Activated gamma-delta T cell treated with Interleukin-2 at 50 U/mL for 16 hours (primary cell): ENCODE data around the gene RELN.
"Not testable (repeated sequence)": the region's sequence is repeated elsewhere in the genome, so short reads cannot be mapped to it uniquely, and the experiment has no call there.

Experiments used
- DNase-seq: peaks from one replicate; pipeline ENCODE4 v3.0.0-alpha.2; 2020

Gene RELN

GRCh38 chr7:103989200-103989784 is at the start of gene RELN:
Gene RELN (minus strand): TSS chr7:103989658. CDS start chr7:103989356, 302 bp downstream.
- DNase-seq = no peak

- no peak for DNase-seq
These were observed 48.7 kb upstream of the RELN start for GRCh38 chr7:104038136-104038535.

- not testable (repeated sequence) for DNase-seq
These were observed 47.4 kb upstream of the RELN start for GRCh38 chr7:104036889-104037288.

- DNase-seq = no peak
These were observed 45.9 kb upstream of the RELN start for GRCh38 chr7:104035351-104035750.

- DNase-seq = no peak
These were observed 45.2 kb upstream of the RELN start for GRCh38 chr7:104034679-104035078.

- no peak for DNase-seq
These were observed 44.4 kb upstream of the RELN start for GRCh38 chr7:104033837-104034236.

GRCh38 chr7:104032486-104032885 is 43.0 kb upstream of the RELN start:
- no peak for DNase-seq

GRCh38 chr7:104029765-104030164 is 40.3 kb upstream of the RELN start:
- no peak for DNase-seq

GRCh38 chr7:104024632-104025031 is 35.2 kb upstream of the RELN start:
- no peak for DNase-seq

- DNase-seq = no peak
These were observed 33.6 kb upstream of the RELN start for GRCh38 chr7:104023100-104023499.

GRCh38 chr7:104018425-104018824 is 29.0 kb upstream of the RELN start:
- DNase-seq = no peak

- no peak for DNase-seq
These were observed 27.5 kb upstream of the RELN start for GRCh38 chr7:104017001-104017400.

GRCh38 chr7:104012835-104013234 is 23.4 kb upstream of the RELN start:
- no peak for DNase-seq

GRCh38 chr7:104011829-104012228 is 22.4 kb upstream of the RELN start:
- no peak for DNase-seq

GRCh38 chr7:104010052-104010909 is 20.8 kb upstream of the RELN start:
- DNase-seq = no peak

- DNase-seq = no peak
These were observed 18.6 kb upstream of the RELN start for GRCh38 chr7:104008107-104008506.

- DNase-seq = no peak
These were observed 18.2 kb upstream of the RELN start for GRCh38 chr7:104007614-104008013.

GRCh38 chr7:104005197-104005596 is 15.7 kb upstream of the RELN start:
- no peak for DNase-seq

GRCh38 chr7:103996639-103997038 is 7.2 kb upstream of the RELN start:
- no peak for DNase-seq

GRCh38 chr7:103996017-103996551 is 6.6 kb upstream of the RELN start:
- DNase-seq = no peak

GRCh38 chr7:103995554-103995953 is 6.1 kb upstream of the RELN start:
- DNase-seq = no peak

- DNase-seq = no peak
These were observed 4.1 kb upstream of the RELN start for GRCh38 chr7:103993551-103993950.

- no peak for DNase-seq
These were observed 1.9 kb upstream of the RELN start for GRCh38 chr7:103991406-103991805.

GRCh38 chr7:103990991-103991390 is 1.5 kb upstream of the RELN start:
- no peak for DNase-seq
